GM18502 (cell line): ENCODE measurements around the gene DNAJC22.
"Not testable (repeated sequence)": the region's sequence is repeated elsewhere in the genome, so short reads cannot be mapped to it uniquely, and the experiment has no call there.

Experiments
- ATAC-seq: cut with Tn5 transposase; IDR thresholded peaks from one replicate; pipeline ENCODE4 v1.9.1; 2021; ENCODE audit warnings: mild to moderate bottlenecking; ENCODE audit not compliant: unreplicated experiment, poor library complexity

Gene DNAJC22

GRCh38 chr12:49330631-49331379 is 15.9 kb upstream of the DNAJC22 start:
- no peak for ATAC-seq

DNA sequence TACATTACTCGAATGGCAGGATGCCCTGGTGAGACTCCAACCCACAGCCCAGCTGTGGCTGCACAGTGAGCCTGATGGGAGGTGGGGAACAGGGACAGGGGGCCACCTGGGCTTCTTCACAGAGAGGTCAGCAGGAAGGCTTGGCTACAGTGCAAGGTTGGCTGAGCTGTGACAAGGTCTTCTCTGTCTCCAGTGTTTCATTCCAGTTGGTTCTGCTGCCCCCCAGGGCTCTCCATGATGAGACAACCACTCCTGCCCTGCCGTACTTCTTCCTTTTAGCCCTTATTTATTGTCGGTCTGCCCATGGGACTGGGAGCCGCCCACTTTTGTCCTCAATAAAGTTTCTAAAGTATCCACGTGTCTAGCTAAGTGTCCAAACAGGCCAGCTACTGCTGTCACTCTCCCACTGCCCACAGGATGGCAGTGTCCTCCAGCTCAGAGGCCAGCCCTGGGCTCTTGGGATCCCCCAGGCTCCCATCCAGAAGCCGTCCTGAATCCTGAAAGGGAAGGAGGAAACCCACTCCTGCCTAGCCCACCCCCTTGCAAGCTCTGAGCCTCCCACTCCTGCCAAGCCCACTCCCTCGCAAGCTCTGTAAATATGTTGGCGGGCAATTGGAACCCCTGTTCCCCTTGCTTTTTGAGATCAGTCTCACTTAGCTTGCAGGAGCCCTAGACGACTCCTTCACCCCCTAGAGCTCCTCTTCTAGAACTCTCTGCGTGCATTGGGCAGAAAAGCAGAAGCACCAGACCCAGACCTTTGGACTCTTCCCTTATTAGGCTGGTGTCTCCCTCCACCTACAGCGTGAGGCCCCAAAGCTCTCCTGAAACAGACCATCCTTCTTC is 15.1 kb upstream of the DNAJC22 start:
- ATAC-seq = no peak

DNA sequence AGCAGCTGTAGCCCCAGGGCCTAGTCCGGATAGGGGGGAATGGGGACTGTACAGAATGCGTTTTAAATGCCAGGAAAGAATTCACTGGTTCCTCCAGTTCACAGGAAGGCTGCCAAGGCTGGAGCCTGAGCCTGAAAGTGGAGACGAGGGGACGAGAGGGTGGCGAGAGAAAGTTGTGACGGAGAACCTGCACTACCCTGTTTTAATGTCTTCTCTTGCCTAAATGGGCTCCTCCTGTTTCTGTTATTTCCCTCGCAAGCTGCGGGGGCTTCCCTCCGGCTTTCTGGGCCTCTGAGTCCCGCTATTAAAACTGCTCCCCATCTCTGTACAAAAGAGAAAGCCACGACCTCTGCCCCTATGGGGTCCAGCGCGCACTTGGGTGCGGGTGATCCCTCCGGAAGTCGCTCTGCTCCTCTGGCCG is 14.2 kb upstream of the DNAJC22 start:
- no peak for ATAC-seq

- ATAC-seq = no peak
Measured at GRCh38 chr12:49332891-49333371, 13.8 kb upstream of the DNAJC22 start.

GRCh38 chr12:49333778-49334177 is 12.9 kb upstream of the DNAJC22 start:
- not testable (repeated sequence) for ATAC-seq

DNA sequence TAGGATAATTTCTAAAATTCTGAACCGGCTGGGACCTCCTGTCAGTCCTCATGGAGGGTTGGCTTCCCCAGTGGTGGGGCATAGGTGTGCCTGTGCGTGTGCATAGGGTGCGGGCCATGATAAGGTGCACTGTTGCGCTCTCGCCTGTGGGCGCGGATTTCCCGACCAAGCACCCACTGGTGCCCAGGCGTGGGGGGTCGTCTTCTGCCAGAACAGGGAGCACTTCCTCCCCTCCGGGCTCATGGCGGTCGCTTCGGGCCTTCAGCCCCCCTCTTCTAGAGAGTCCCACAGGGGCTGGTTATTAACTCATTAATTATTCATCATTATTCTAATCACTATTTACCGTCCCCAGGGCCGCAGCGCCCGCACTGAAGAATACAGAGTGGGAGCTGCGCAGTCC is 12.5 kb upstream of the DNAJC22 start:
- ATAC-seq = no peak

GRCh38 chr12:49334681-49335080 is 12.0 kb upstream of the DNAJC22 start:
- no peak for ATAC-seq

DNA sequence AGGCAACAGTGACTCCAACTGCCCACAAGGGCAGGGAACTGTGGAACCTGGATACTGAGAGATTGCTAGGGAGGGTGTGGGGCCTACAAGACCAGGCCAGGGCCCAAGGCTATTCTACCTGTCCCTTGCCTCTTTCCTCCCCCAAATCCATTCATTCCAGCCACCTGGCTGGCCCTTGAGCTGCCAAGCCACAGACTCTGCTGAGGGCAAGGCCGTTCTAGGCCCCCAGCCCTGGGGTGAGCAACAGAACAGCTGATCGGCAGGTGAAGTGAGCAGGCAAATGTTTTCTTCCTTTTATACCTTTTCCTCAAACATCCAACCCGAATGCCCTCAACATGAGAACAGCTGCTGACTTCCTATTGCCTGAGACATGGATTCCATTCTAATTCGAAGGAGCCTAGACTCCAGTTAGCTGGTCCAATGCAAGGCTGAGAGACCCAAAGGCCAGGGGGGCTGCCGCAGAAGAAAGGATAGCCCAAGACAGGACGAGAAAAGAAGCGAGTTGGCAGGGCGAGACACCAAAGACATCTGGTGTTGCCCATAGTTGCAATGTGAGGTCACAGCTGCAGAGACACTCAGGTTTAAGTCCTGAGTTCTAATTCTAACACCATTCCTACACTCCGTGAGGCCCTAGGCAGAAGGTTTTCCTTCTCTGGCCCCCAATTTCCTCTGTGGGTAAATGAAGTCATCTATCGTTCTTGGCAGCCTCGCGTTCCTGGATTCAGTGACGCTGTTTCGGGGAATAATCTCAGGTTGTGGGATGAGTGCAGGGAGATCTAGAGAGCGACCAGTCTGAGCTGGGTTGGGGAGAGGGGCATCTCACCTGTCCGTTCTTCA is 11.4 kb upstream of the DNAJC22 start:
- ATAC-seq = no peak

DNA sequence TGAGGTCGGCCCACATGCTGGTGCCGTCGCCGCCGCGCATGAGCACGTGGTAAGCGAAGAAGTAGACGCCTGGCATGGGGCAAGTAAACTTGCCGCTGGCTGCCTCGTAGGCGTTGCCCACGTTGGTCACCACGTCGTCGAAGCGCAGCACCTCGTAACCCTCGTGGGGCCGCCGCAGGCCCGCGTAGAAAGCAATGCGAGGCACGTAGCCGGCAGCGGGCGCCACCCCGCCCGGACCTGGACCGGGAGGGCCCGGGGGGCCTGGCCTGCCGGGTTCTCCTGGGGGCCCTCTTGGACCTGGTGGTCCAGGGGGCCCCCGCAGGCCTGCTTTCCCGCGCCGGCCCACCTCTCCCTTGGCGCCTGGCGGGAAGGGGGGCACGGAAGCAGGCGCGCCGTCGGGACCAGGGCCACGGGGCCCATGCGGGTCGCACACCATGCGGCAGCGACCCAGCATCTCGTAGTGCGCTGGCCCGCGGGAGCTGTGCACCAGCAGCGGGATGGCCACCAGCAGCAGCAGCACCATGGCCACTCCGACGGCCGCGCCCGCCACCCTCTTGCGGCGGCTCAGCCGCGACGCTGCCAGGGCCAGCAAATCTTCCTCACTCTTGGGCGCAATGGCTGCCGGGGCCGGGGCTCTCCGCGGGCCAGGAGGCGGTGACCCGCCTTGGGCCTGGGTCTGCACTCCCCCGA is 10.6 kb upstream of the DNAJC22 start:
- no peak for ATAC-seq

GRCh38 chr12:49336645-49337584 is 9.8 kb upstream of the DNAJC22 start, which contains the start of gene C1QL4:
Gene C1QL4 (minus strand): TSS chr12:49337188. CDS start chr12:49336477, 711 bp downstream.
- ATAC-seq = peak; percentile 60

- ATAC-seq = no peak
Measured at GRCh38 chr12:49338830-49339463, 7.7 kb upstream of the DNAJC22 start.

DNA sequence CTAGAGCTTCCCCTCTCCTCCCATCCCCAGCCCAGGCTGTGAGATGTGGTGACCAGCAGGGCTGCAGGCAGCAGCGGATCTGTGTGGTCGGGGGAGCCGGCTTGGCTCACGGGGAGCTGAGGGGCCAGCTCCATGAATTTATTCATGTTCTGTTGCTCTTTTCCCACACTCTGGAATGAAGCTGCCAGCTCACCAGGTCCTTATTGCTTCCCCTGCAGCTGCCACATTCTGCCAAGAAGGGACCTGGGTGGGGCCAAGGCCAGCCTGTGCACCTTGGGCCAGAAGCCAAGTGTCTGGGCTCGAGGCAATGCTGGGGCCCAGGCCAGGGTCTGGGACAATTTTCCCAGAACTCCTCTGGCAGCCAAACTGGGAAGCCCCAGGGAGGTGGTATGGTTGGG is 7.2 kb upstream of the DNAJC22 start:
- ATAC-seq = no peak

- no peak for ATAC-seq
Measured at GRCh38 chr12:49340095-49340870, 6.4 kb upstream of the DNAJC22 start.

DNA sequence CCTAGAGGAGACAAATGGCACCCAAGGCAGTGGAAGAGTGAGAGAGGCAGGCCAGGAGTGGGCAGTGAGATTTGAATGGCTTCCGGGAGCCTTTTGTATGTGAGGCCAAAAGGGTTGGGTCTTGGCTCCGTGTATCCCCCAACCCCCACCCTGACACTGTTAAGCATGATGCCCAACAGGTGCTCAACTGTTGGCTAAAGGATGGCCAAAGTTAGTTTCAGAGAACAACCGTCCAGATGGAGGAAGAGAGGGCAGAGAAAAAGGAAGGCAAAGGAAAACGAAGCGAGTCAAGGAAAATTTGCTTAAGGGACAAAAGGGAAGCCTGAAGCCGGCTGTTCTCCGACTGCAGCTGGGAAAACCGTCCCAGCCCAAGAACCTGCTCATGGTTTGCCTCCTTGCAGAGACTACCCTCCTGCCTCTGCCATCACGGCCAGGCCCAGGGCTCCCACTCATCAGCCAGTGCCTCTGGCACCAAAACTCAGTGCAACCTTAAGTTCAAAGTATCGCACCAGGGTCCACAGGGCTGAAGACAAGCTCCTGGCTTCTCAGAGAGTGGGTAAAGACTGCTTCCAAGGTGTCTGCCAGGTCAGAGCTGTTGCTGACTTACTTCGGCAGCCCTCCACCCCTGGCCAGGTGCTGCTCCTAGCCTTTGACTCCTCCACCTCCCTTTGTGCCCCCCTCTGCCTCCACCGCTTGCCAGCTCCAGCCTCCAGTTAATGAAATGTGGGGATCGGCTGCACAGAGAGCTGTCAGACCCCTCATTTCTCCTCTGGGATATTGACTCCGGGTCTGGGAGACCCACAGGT is 5.5 kb upstream of the DNAJC22 start:
- ATAC-seq = no peak

- no peak for ATAC-seq
Measured at GRCh38 chr12:49341777-49342065, 5.0 kb upstream of the DNAJC22 start.

GRCh38 chr12:49342066-49342913 is 4.4 kb upstream of the DNAJC22 start:
- ATAC-seq = peak; percentile 74
